Chondrocyte (in vitro differentiated cells): ENCODE results near the gene B3GALT6. TPM values are rescaled to one million over a fixed set of nuclear protein-coding genes. Genes with fewer than 3 reads are reported as not detected.

Experiments
- DNase-seq: peaks from one replicate; pipeline ENCODE4 v3.0.0; 2021; ENCODE audit warnings: mixed read lengths, low spot score
- H3K27ac Mint-ChIP-seq: one replicate; pipeline ENCODE4 v1.8.0; 2021; ENCODE audit warnings: mild to moderate bottlenecking, moderate library complexity, mixed read lengths; ENCODE audit not compliant: unreplicated experiment
- H3K27me3 Mint-ChIP-seq: 2 replicates; pipeline ENCODE4 v1.8.0; 2021; ENCODE audit warnings: low read depth, mixed read lengths
- H3K36me3 Mint-ChIP-seq: 2 replicates; pipeline ENCODE4 v1.8.0; 2021; ENCODE audit warnings: low read depth, mixed read lengths
- H3K4me1 Mint-ChIP-seq: 2 replicates; pipeline ENCODE4 v1.8.0; 2021; ENCODE audit warnings: low read depth, mild to moderate bottlenecking, mixed read lengths
- H3K4me3 Mint-ChIP-seq: one replicate; pipeline ENCODE4 v1.8.0; 2021; ENCODE audit warnings: mild to moderate bottlenecking, moderate library complexity, mixed read lengths; ENCODE audit not compliant: unreplicated experiment
- H3K9me3 Mint-ChIP-seq: 2 replicates; pipeline ENCODE4 v1.8.0; 2021; ENCODE audit warnings: low read depth, mixed read lengths
- CTCF ChIP-seq: fragments of 200-600 bp; sonication (generic); IDR thresholded peaks from 2 replicates; pipeline ENCODE4 v1.5.0; 2021; ENCODE audit warnings: antibody characterized with exemption, mild to moderate bottlenecking, moderate library complexity
- total RNA-seq: library from RNA; stranded (reverse); gene quantifications from 3 replicates; pipeline ENCODE4 v1.2.1, GENCODE V29; 2021

B3GALT6 gene
- total RNA-seq, 1 donor from 2014 or later = 39.6 TPM

- Mint-ChIP-seq H3K4me3 (no peak overlapping the region), H3K27ac (no peak overlapping the region), H3K36me3 (peaks cover 9% of the 10 kb centered on the region), H3K4me1 (no peaks in the 10 kb centered on the region), H3K9me3 (peaks cover 20% of the 10 kb centered on the region), H3K27me3 (no peaks in the 10 kb centered on the region)
- peak; percentile 73 for DNase-seq
- no peak for TF ChIP-seq CTCF
These were observed 35.4 kb upstream of the B3GALT6 start for GRCh38 chr1:1196431-1197187.

- no peak overlapping the region for H3K27ac Mint-ChIP-seq
These were observed 34.9 kb upstream of the B3GALT6 start for GRCh38 chr1:1197188-1197500.

GRCh38 chr1:1197551-1198422 lies 34.2 kb upstream of the B3GALT6 start:
- Mint-ChIP-seq H3K27ac (no peak overlapping the region), H3K9me3 (peaks cover 13% of the 10 kb centered on the region), H3K36me3 (peaks cover 4% of the 10 kb centered on the region), H3K4me3 (no peak overlapping the region), H3K27me3 (no peaks in the 10 kb centered on the region), H3K4me1 (no peaks in the 10 kb centered on the region)
- no peak for TF ChIP-seq CTCF
- peak; percentile 86 for DNase-seq

More at GRCh38 chr1:1197188-1197500, 34.9 kb upstream of the B3GALT6 start:
- no peak for TF ChIP-seq CTCF
- Mint-ChIP-seq H3K9me3 (peaks cover 14% of the 10 kb centered on the region), H3K4me1 (no peaks in the 10 kb centered on the region), H3K27me3 (no peaks in the 10 kb centered on the region), H3K36me3 (peaks cover 4% of the 10 kb centered on the region), H3K4me3 (no peak overlapping the region)
- no peak for DNase-seq

GRCh38 chr1:1198423-1199140 lies 33.5 kb upstream of the B3GALT6 start:
- H3K36me3 Mint-ChIP-seq = peaks cover 4% of the 10 kb centered on the region
- peaks cover 13% of the 10 kb centered on the region for H3K9me3 Mint-ChIP-seq
- H3K4me3 Mint-ChIP-seq = no peak overlapping the region
- H3K27me3 Mint-ChIP-seq = no peaks in the 10 kb centered on the region
- DNase-seq = peak; percentile 65
- H3K4me1 Mint-ChIP-seq = no peaks in the 10 kb centered on the region
- TF ChIP-seq CTCF = no peak
- H3K27ac Mint-ChIP-seq = no peak overlapping the region
